K562 treated with DMSO at 1 percent for 48 hours (cell line): Measurements from ENCODE around the gene BTBD10. TPM values are rescaled to one million over a fixed set of nuclear protein-coding genes. Genes with fewer than 3 reads are reported as not detected.

Experiments used
- total RNA-seq: library from RNA; unstranded; fragments of 300-600 nt; gene quantifications from 2 replicates; pipeline ENCODE4 v1.2.3, GENCODE V29; 2022; ENCODE audit warnings: low replicate concordance; ENCODE audit errors: extremely low read depth

The BTBD10 gene
- not detected in 2 replicates for total RNA-seq

GRCh38 chr11:13462901-13463778 lies at the start of gene BTBD10:
Gene BTBD10 (minus strand): TSS chr11:13463222. CDS start chr11:13445124, 18,098 bp downstream.

DNA sequence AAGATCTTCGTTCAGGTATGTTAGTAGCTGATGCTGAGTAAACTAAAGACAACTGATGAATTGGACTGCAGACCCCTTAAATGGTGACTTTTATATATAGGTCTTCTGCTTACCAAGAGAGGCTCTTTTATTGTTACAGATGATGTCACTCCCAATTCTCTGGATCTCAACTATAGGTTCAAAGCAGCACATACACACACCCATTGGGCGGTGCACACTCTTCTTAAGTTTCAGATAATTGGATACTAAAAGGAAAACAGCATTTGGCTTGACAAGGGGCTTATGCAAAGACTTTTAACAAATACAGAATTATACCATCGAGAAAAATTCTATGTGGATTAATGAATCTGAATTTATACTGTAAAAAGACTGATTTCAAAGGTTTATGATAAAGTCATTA lies 32.9 kb upstream of the BTBD10 start, which contains the start of gene PTH:
PTH (minus strand) TSS at position 69 of the 400 bp plus-strand sequence. CDS start 3,142 bp downstream, outside the sequence.

Other genes with a start within 250 kb of the BTBD10 start
- gene BMAL1, start 185.4 kb downstream of the BTBD10 start, total RNA-seq: not detected in 2 replicates
- gene PTH, start 32.8 kb upstream of the BTBD10 start, total RNA-seq: not detected in 2 replicates
- not detected in 2 replicates for gene FAR1, start 205.4 kb upstream of the BTBD10 start, total RNA-seq